H4 (cell line): ENCODE results near the gene PGA5. TPM values are rescaled to one million over a fixed set of nuclear protein-coding genes. Genes with fewer than 3 reads are reported as not detected.
"Not testable (repeated sequence)": the region's sequence is repeated elsewhere in the genome, so short reads cannot be mapped to it uniquely, and the experiment has no call there.

Experiments used
- DNase-seq: peaks from one replicate; pipeline ENCODE4 v3.0.0-alpha.2; 2015; ENCODE audit warnings: low spot score
- total RNA-seq: library from RNA; depleted of rRNA; stranded (reverse); fragments of >200 nt; shearing (Covaris generic); gene quantifications from 2 replicates; pipeline ENCODE4 v1.2.3, GENCODE V29; 2014

PGA5 gene
- total RNA-seq, 1 experiment from 2014 or later = not detected

- not testable (repeated sequence) for DNase-seq
Measured at GRCh38 chr11:61226457-61227137, 14.4 kb upstream of the PGA5 start.

GRCh38 chr11:61229458-61229857, 11.5 kb upstream of the PGA5 start:
- not testable (repeated sequence) for DNase-seq

- DNase-seq = not testable (repeated sequence)
Measured at GRCh38 chr11:61231033-61231432, 9.9 kb upstream of the PGA5 start.

GRCh38 chr11:61231585-61231984, 9.4 kb upstream of the PGA5 start:
- DNase-seq = not testable (repeated sequence)

GRCh38 chr11:61232548-61233145, 8.3 kb upstream of the PGA5 start:
- not testable (repeated sequence) for DNase-seq

GRCh38 chr11:61237130-61237529, 3.8 kb upstream of the PGA5 start:
- DNase-seq = not testable (repeated sequence)

- DNase-seq = not testable (repeated sequence)
Measured at GRCh38 chr11:61240288-61240687, 687 bp upstream of the PGA5 start.

- DNase-seq = not testable (repeated sequence)
Measured at GRCh38 chr11:61241526-61241925, 551 bp downstream of the PGA5 start.

GRCh38 chr11:61245284-61245964, 4.4 kb downstream of the PGA5 start:
- DNase-seq = not testable (repeated sequence)

GRCh38 chr11:61248071-61248470, 7.1 kb downstream of the PGA5 start:
- not testable (repeated sequence) for DNase-seq

- DNase-seq = not testable (repeated sequence)
Measured at GRCh38 chr11:61249201-61249600, 8.2 kb downstream of the PGA5 start.

- not testable (repeated sequence) for DNase-seq
Measured at GRCh38 chr11:61250796-61251765, 10.1 kb downstream of the PGA5 start.

GRCh38 chr11:61252332-61252731, 11.4 kb downstream of the PGA5 start:
- not testable (repeated sequence) for DNase-seq

- peak; percentile 30 for DNase-seq
Measured at GRCh38 chr11:61254403-61255025, 13.5 kb downstream of the PGA5 start.

- DNase-seq = no peak
Measured at GRCh38 chr11:61256710-61257482, 15.9 kb downstream of the PGA5 start.

GRCh38 chr11:61258546-61258945, 17.6 kb downstream of the PGA5 start:
- no peak for DNase-seq

- DNase-seq = no peak
Measured at GRCh38 chr11:61259363-61259762, 18.4 kb downstream of the PGA5 start.

- no peak for DNase-seq
Measured at GRCh38 chr11:61264371-61264770, 23.4 kb downstream of the PGA5 start.

- DNase-seq = no peak
Measured at GRCh38 chr11:61264795-61265194, 23.8 kb downstream of the PGA5 start.

- no peak for DNase-seq
Measured at GRCh38 chr11:61265357-61265756, 24.4 kb downstream of the PGA5 start.
